GM12873 (cell line): ENCODE results near the gene ASCC2.

Experiments
- TF ChIP-seq, protein P1 (sequence below): IDR thresholded peaks from 2 replicates; pipeline ENCODE4 v1.5.1; 2012; ENCODE audit warnings: low read depth, mild to moderate bottlenecking, moderate library complexity, low read length, control low read depth; ENCODE audit not compliant: insufficient read depth; ENCODE audit errors: missing control alignments

ASCC2 gene

DNA sequence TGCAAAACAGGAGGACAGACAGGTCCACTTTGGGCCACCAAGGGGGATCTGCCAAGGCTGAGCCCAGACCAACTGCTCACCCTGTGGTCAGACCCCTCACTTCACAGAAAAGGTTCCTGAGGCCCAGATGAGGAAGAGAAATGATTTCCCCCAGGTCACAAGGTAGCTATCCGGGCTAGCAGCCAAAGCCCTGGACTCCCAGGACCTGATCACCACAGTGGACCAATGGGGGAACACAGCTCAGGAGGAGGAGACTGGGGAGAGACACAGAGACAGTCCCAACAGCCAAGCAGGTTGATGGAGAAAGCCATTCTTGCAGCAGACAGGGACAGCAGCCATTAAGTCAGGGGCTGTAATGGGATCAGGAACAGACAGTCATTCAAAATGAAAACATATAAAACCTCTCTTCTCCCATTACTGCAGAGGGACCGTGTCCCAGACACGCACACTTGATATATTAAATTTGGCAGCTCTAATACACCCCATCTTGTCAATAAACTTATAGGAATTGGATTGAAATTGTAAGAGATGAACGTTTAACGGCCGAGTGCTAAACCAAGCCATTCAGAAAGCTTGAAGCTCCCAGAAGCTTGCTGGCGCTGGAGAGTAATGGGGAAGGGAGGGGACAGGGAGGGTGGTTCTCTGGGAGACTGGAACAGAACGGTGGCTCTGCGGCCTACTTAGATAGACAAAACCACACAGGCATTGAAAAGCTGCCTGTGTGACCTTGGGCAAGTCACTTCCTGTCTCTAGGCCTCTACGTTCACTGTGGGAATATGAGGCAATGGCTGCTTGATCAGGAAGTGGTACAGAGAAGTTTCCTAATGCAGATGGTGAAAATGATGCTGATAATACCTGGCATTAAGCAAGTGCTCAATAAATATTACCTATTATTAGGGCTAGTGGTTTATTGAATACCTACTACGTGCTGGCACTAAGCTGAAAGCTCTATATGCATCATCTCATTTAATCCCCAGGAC is 87.2 kb downstream of the ASCC2 start:
- TF ChIP-seq, protein P1, sequence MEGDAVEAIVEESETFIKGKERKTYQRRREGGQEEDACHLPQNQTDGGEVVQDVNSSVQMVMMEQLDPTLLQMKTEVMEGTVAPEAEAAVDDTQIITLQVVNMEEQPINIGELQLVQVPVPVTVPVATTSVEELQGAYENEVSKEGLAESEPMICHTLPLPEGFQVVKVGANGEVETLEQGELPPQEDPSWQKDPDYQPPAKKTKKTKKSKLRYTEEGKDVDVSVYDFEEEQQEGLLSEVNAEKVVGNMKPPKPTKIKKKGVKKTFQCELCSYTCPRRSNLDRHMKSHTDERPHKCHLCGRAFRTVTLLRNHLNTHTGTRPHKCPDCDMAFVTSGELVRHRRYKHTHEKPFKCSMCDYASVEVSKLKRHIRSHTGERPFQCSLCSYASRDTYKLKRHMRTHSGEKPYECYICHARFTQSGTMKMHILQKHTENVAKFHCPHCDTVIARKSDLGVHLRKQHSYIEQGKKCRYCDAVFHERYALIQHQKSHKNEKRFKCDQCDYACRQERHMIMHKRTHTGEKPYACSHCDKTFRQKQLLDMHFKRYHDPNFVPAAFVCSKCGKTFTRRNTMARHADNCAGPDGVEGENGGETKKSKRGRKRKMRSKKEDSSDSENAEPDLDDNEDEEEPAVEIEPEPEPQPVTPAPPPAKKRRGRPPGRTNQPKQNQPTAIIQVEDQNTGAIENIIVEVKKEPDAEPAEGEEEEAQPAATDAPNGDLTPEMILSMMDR: no peak

DNA sequence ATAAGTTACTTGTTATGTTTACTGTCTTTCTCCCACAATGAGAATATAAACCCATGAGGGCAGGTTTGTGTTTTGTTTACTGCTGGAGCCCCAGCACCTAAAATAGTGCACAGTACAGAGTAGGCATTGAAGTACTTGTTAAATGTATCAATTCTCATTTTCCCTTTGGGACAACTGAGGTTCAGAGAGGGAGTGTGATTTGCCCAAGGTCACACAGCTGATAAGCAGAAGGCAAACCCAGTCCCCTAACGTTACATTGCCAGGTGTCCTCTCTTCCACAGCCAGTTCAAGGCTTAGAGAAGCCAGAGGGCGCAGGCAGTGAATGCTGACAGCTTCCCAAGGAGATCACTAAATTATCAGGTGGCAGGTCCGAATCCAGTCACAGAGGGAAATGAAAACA is 88.0 kb downstream of the ASCC2 start:
- TF ChIP-seq, protein P1: no peak

- TF ChIP-seq, protein P1: no peak
Measured at GRCh38 chr22:29748248-29748893, 89.7 kb downstream of the ASCC2 start.

DNA sequence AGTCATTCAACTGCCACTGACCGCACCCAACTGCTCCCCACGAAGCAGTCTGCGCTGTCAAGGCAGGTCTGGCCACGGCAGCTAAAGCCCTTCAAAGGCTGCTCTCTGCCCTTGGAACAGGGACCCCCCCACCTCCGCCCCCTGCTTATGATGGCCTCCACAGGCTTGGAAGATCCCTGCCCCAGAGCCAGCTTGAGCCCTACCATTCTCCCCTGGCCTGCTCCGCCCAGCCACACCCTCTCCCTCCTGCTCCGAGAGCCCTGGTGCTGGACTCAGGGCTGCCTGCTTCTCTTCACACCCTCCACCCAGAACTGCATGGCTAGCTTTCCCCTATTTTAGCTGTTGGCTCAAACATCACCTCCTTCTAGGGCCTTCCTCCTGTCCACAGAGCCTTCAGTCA is 90.2 kb downstream of the ASCC2 start:
- TF ChIP-seq, protein P1: no peak

DNA sequence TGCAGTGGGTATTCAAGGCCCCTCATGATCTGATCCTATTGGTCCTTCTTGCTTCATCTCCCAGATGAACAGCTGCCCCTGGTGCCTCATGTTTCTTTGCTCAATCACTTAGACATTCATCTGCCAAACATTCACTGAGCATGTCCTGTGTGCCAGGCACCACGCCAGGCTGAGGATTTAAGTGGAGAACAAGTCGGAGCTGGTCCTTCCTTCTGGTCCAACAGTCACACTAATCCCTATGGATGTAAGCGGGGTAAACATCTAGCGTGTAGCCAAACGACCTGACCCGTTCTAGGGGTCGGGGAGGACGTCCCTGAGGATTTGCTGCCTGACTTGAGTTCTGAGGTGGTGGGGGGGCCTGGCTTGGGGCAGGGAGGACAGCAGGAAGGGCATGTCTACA is 93.2 kb downstream of the ASCC2 start:
- TF ChIP-seq, protein P1: no peak

DNA sequence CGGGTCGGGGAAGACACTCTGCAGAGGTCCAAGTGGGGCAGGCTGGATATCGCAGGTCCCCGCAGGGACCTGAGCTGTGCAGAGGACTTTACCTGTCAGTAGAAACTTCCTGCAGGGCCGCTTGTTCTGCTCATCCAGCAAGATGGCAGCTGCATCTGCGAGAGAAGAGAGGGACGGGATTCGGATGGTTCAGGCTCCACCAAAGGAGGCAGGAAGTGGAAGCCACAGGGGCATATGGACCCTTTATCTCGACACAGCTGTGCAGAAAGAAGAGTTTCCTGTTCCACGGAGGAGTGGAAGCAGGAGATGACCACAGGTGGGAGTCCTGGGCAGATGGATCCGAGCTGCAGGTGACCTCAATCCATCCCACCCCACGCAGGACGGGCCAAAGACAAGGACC is 95.7 kb downstream of the ASCC2 start:
- TF ChIP-seq, protein P1: no peak

- TF ChIP-seq, protein P1: no peak
Measured at GRCh38 chr22:29741926-29742325, 96.1 kb downstream of the ASCC2 start.
